Tibial nerve (tissue), 3 donors: ENCODE results near the gene PIGP.

Experiments
- CTCF ChIP-seq, 5 experiments: fragments of 200-600 bp in 3 of 5; fragments of 450-650 bp in 2 of 5; sonication (generic) in 3 of 5; IDR thresholded peaks; one replicate each; pipeline ENCODE4 v1.5.1; 2016 to 2019; ENCODE audit warnings: antibody characterized with exemption in 5 of 5, mild to moderate bottlenecking in 3 of 5, moderate library complexity in 2 of 5
- POLR2A ChIP-seq, 2 donors: fragments of 450-650 bp; IDR thresholded peaks; one replicate each; pipeline ENCODE4 v1.6.1; 2017; ENCODE audit warnings: antibody characterized with exemption in 2 of 2, mild to moderate bottlenecking in 2 of 2, moderate library complexity in 2 of 2

- TF ChIP-seq CTCF (IDR thresholded peaks at IDR 0.05) (no peak), POLR2A (IDR thresholded peaks at IDR 0.05) (no peak)
Observed at GRCh38 chr21:37057614-37058013, 15.3 kb downstream of the PIGP start.
